ENCODE measurements around the gene GRIK4.

GRIK4 gene

GRCh38 chr11:120863359-120863758 lies 351.8 kb downstream of the GRIK4 start:
- peak; percentile 29 for DNase-seq

- DNase-seq: no peak
Measured at GRCh38 chr11:120867024-120867423, 355.5 kb downstream of the GRIK4 start.

GRCh38 chr11:120867531-120867930 lies 356.0 kb downstream of the GRIK4 start:
- DNase-seq: no peak

- no peak for DNase-seq
Measured at GRCh38 chr11:120867988-120868387, 356.4 kb downstream of the GRIK4 start.

- no peak for DNase-seq
Measured at GRCh38 chr11:120869097-120869496, 357.5 kb downstream of the GRIK4 start.

- DNase-seq: no peak
Measured at GRCh38 chr11:120869516-120870011, 358.0 kb downstream of the GRIK4 start.

- DNase-seq: no peak
Measured at GRCh38 chr11:120871194-120871593, 359.6 kb downstream of the GRIK4 start.

GRCh38 chr11:120871924-120872323 lies 360.4 kb downstream of the GRIK4 start:
- no peak for DNase-seq

GRCh38 chr11:120873966-120874735 lies 362.6 kb downstream of the GRIK4 start:
- DNase-seq: no peak

GRCh38 chr11:120875986-120876385 lies 364.4 kb downstream of the GRIK4 start:
- no peak for DNase-seq

- no peak for DNase-seq
Measured at GRCh38 chr11:120877746-120878365, 366.3 kb downstream of the GRIK4 start.

- DNase-seq: no peak
Measured at GRCh38 chr11:120878781-120879180, 367.2 kb downstream of the GRIK4 start.

GRCh38 chr11:120880498-120881175 lies 369.1 kb downstream of the GRIK4 start:
- DNase-seq: no peak

- peak; percentile 49 for DNase-seq
Measured at GRCh38 chr11:120881596-120881995, 370.0 kb downstream of the GRIK4 start.

GRCh38 chr11:120882175-120882574 lies 370.6 kb downstream of the GRIK4 start:
- no peak for DNase-seq

- no peak for DNase-seq
Measured at GRCh38 chr11:120883404-120884080, 372.0 kb downstream of the GRIK4 start.

- DNase-seq: no peak
Measured at GRCh38 chr11:120884154-120885020, 372.8 kb downstream of the GRIK4 start.

GRCh38 chr11:120890609-120891320 lies 379.2 kb downstream of the GRIK4 start:
- no peak for DNase-seq

GRCh38 chr11:120893440-120894201 lies 382.1 kb downstream of the GRIK4 start:
- DNase-seq: no peak

- peak; percentile 14 for DNase-seq
Measured at GRCh38 chr11:120894202-120894985, 382.8 kb downstream of the GRIK4 start.
